HL-60/S4 (cell line): ENCODE measurements around the gene COMT.
"Not testable (repeated sequence)": the region's sequence is repeated elsewhere in the genome, so short reads cannot be mapped to it uniquely, and the experiment has no call there.

ENCODE experiments used
- in situ Hi-C: fragments of 300-500 bp; cut with MboI; formaldehyde crosslinking; loops from 2 replicates; pipeline ENCODE4 v1.14.3; 2022; ENCODE audit warnings: low sequenced_read_pairs

Gene COMT

GRCh38 chr22:19907902-19908301 lies 33.7 kb upstream of the COMT start:
- in situ Hi-C loops: not testable (repeated sequence)

GRCh38 chr22:19909350-19910179 lies 32.0 kb upstream of the COMT start:
- in situ Hi-C loops: no loop called here

- in situ Hi-C loops: no loop called here
Observed at GRCh38 chr22:19910180-19910744, 31.3 kb upstream of the COMT start.

- in situ Hi-C loops: no loop called here
Observed at GRCh38 chr22:19911540-19912270, 29.9 kb upstream of the COMT start.

- in situ Hi-C loops: no loop called here
Observed at GRCh38 chr22:19912271-19912999, 29.1 kb upstream of the COMT start.

GRCh38 chr22:19913337-19913936 lies 28.1 kb upstream of the COMT start:
- in situ Hi-C loops: no loop called here

- in situ Hi-C loops: no loop called here
Observed at GRCh38 chr22:19914201-19914943, 27.2 kb upstream of the COMT start.

GRCh38 chr22:19915287-19915954 lies 26.2 kb upstream of the COMT start:
- in situ Hi-C loops: loop anchor here (5.0 kb wide), 1 partner anchor 193 kb away; the partner anchor contains the start of gene GP1BB

GRCh38 chr22:19916006-19916405 lies 25.6 kb upstream of the COMT start:
- in situ Hi-C loops: loop anchor here (5.0 kb wide), 1 partner anchor 194 kb away; the partner anchor contains the start of gene GP1BB

GRCh38 chr22:19916941-19917340 lies 24.6 kb upstream of the COMT start:
- in situ Hi-C loops: loop anchor here (5.0 kb wide), 1 partner anchor 195 kb away; the partner anchor contains the start of gene GP1BB

- in situ Hi-C loops: loop anchor here (5.0 kb wide), 1 partner anchor 195 kb away; the partner anchor contains the start of gene GP1BB
Observed at GRCh38 chr22:19917389-19918138, 24.0 kb upstream of the COMT start.

GRCh38 chr22:19918332-19919106 lies 23.1 kb upstream of the COMT start:
- in situ Hi-C loops: loop anchor here (5.0 kb wide), 1 partner anchor 196 kb away; the partner anchor contains the start of gene GP1BB

GRCh38 chr22:19919701-19920363 lies 21.7 kb upstream of the COMT start:
- in situ Hi-C loops: loop anchor here (5.0 kb wide), 1 partner anchor 198 kb away; the partner anchor contains the start of gene GP1BB

GRCh38 chr22:19921544-19922081 lies 20.0 kb upstream of the COMT start:
- in situ Hi-C loops: no loop called here

- in situ Hi-C loops: no loop called here
Observed at GRCh38 chr22:19923914-19924513, 17.6 kb upstream of the COMT start.

- in situ Hi-C loops: not testable (repeated sequence)
Observed at GRCh38 chr22:19926028-19926427, 15.5 kb upstream of the COMT start.
